ENCODE results near the gene UBA6.
"Not testable (repeated sequence)": the region's sequence is repeated elsewhere in the genome, so short reads cannot be mapped to it uniquely, and the experiment has no call there.

The UBA6 gene

GRCh38 chr4:67713529-67714247 lies 12.7 kb upstream of the UBA6 start:
- DNase-seq (ENCODE audit: low read depth in 2 of 2) = no peak

DNA sequence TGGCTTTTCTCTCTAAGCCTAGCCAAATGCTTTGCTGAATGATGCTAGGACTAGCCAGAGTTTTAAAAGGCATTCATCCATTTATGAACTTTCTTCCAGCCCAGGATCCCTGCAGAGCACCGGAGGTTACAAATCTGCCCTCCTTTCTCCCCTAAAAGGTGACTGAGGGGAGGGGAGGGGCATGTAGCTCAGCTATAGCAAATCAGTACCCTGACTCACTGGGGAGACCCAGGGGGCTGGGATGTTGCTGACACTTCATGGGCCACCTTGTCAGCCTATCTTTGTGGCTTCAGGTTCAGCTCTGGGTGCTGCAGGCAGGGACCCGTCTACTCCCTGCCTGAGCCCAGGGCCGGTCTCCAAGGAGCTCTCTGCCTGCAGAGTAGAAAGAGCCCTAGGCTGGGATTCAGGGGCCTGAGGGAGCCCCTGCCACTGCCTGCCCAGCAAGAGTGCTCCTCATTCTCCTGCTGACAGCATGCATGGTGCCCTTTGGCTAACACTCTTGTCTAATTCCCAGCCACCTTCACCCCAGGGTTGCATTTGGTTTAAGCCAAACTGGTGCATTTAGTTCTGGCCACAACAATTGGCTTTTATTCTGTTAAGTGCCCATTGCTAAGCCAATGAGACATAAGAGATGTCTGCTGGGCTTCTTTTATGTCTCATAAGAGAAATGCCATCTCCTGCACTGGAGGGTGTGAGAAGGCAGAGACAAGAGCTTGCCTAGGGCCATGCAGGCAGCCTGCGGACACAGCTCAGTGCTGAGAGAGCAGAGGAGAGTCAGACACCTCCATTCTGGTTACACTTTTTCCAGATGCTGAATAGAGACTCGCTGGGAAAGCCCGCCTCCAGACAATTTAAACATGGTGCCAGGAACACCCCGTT lies 11.9 kb upstream of the UBA6 start:
- DNase-seq (ENCODE audit: low read depth in 2 of 2) = no peak

GRCh38 chr4:67712000-67712625 lies 11.2 kb upstream of the UBA6 start:
- no peak for DNase-seq (ENCODE audit: low read depth in 2 of 2)

GRCh38 chr4:67706682-67707081 lies 5.7 kb upstream of the UBA6 start:
- not testable (repeated sequence) for DNase-seq (ENCODE audit: low read depth in 2 of 2)

- DNase-seq (ENCODE audit: low read depth in 2 of 2) = no peak
Observed at GRCh38 chr4:67704843-67705242, 3.9 kb upstream of the UBA6 start.

GRCh38 chr4:67702166-67702565 lies 1.2 kb upstream of the UBA6 start:
- DNase-seq (ENCODE audit: low read depth in 2 of 2) = no peak

DNA sequence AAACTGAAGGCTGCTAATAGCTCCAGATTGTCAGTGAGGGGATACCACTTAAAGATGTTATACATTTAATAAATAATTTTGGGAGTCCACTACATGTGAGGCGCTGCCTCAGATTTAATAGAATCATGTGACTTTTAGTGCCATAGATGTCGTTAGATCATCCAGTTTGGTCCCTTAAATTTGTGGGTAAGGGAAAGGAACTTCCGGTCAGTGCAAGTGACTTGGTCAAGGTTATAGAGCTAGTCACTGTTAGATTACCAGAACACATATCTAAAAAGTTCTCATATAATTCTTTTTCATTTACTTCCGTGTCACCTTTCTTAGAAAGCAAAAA lies 529 bp upstream of the UBA6 start:
- no peak for DNase-seq (ENCODE audit: low read depth in 2 of 2)

- no peak for DNase-seq (ENCODE audit: low read depth in 2 of 2)
Observed at GRCh38 chr4:67700116-67700737, 728 bp downstream of the UBA6 start.

GRCh38 chr4:67699603-67700002 lies 1.4 kb downstream of the UBA6 start:
- no peak for DNase-seq (ENCODE audit: low read depth in 2 of 2)

- no peak for DNase-seq (ENCODE audit: low read depth in 2 of 2)
Observed at GRCh38 chr4:67697860-67698687, 2.9 kb downstream of the UBA6 start.

GRCh38 chr4:67696061-67696460 lies 4.9 kb downstream of the UBA6 start:
- no peak for DNase-seq (ENCODE audit: low read depth in 2 of 2)

DNA sequence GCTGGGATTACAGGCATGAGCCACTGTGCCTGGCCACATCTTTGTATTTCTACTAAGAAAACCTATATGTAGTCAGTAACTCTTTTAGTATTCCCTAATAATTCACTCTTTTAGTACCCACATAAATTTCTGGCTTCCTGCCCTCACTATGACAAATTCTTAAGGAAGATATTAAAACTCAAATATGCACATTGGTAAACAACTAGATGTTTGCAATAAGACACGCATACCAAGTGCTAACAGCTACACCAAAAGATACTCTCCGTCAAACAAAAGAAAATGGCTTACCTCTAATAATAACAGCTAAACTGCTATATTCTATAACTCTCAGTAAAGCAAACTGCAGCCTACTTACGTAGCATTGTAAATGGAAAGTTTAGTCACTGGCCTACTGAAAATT lies 6.3 kb downstream of the UBA6 start:
- DNase-seq (ENCODE audit: low read depth in 2 of 2) = no peak

- no peak for DNase-seq (ENCODE audit: low read depth in 2 of 2)
Observed at GRCh38 chr4:67691328-67691727, 9.6 kb downstream of the UBA6 start.

DNA sequence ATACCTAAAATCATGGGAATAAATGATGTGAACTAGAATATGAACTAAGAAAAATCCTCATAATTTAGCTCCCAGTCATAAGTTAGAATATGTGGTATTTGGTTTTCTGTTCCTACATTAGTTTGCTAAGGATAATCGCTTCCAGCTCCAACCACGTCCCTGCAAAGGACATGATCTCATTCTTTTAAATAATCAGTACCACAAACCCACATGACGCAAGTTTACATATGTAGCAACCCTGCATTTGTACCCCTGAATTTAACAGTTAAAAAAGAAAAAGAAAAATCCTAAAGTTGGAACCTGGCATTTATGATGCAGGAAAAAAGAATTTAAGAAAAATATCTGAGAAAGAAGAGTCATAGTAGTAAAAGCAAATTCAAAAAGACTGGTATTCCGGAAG lies 13.3 kb downstream of the UBA6 start:
- no peak for DNase-seq (ENCODE audit: low read depth in 2 of 2)

GRCh38 chr4:67685532-67685859 lies 15.5 kb downstream of the UBA6 start:
- no peak for DNase-seq (ENCODE audit: low read depth in 2 of 2)

DNA sequence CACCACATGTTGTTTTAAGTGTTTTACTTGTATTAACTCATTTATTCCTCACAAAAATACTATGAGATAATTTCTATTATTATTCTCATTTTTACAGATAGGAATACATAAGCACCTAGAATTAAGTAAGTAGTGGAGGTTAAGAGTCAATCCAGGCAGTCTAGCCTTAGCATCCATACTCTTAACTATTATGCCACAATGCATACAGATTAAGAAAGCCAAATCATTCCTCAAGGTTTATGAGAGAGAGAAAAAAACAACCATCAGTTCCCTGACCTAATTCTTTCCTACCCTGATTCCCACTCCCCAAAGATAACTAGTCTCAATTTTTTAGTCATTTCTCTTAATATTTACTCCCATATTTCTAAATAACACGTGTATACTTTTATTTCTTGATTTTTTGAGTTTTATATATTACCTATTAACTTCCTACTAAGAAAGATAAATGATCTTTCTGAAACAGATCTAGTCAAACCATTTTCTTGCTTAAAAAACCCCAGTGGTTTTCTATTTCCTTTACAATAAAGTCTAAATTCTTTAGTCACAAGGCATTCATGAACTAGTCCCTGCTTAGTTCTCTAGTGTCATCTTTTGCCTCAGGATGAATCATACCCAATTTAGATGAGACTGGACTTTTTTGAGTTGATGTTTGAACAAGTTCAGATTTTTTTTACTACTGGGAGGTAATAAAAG lies 16.0 kb downstream of the UBA6 start:
- DNase-seq (ENCODE audit: low read depth in 2 of 2) = no peak

DNA sequence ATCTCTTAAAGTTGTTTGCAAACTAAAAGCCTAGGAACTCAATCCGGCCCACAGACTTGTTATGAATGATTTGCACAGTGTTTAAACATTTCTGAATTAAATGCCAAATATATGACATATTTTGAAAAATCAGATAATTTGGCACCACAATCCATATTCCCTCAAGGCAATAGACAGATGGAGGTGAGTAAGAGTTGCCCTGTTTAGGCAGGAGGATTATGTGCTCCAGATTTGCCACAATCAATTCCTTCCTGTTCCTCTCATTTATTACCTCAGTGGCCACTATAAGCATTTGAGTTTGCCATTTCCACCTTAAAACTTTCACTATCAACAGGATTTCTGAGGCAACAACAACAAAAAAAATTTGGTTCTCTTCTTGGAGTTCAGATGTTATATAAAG lies 18.7 kb downstream of the UBA6 start:
- no peak for DNase-seq (ENCODE audit: low read depth in 2 of 2)

DNA sequence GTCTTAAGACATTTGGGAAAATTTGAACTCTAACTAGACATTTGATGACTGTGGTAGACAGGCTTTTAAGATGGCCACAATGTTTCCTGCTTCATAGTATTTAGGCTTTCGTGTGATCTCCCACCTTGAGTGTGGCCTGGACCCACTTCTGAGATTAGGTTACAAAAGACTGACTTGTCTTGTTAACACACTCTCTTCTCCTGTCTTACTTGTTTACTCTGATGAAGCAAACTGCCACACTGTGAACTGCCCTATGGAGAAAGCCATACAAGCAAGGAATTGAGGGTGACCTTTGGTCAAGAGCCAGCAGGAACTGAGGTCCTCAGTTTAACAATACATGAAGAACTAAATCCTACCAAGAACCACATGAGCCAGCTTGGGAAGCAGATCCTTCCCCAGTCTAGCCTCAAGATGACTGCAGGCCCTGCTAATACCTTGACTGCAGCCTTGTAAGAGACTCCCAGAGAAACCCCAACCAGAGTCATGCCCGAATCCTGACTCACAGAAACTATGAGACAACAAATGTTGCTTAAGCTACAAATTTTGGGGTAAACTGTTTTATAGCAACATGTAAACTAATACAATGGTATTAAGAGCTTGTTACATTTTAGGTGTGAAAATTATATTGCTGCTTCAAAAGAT lies 20.3 kb downstream of the UBA6 start:
- no peak for DNase-seq (ENCODE audit: low read depth in 2 of 2)

- DNase-seq (ENCODE audit: low read depth in 2 of 2) = no peak
Observed at GRCh38 chr4:67678612-67679011, 22.3 kb downstream of the UBA6 start.

GRCh38 chr4:67674098-67674497 lies 26.9 kb downstream of the UBA6 start:
- DNase-seq (ENCODE audit: low read depth in 2 of 2) = no peak

- no peak for DNase-seq (ENCODE audit: low read depth in 2 of 2)
Observed at GRCh38 chr4:67668315-67668714, 32.6 kb downstream of the UBA6 start.
